Vagina (tissue), 2 donors: Measurements from ENCODE around the gene MIS18A. TPM values are rescaled to one million over a fixed set of nuclear protein-coding genes. Genes with fewer than 3 reads are reported as not detected.

Experiments used
- DNase-seq, 2 donors: peaks; one replicate each; pipeline ENCODE4 v3.0.0-alpha.2; 2017; ENCODE audit errors: extremely low spot score in 2 of 2
- H3K27ac ChIP-seq: fragments of 200-600 bp; sonication (generic); one replicate; pipeline ENCODE4 v1.5.1; 2019
- H3K27me3 ChIP-seq: fragments of 200-600 bp; sonication (generic); one replicate; pipeline ENCODE4 v1.5.1; 2019
- H3K36me3 ChIP-seq, 2 donors: fragments of 200-600 bp; sonication (generic); one replicate each; pipeline ENCODE4 v1.5.1; 2017 to 2019
- H3K4me1 ChIP-seq: fragments of 200-600 bp; sonication (generic); one replicate; pipeline ENCODE4 v1.5.1; 2019
- H3K4me3 ChIP-seq, 2 donors: fragments of 200-600 bp; sonication (generic); 1 replicate in 1 of 2; 2 replicates in 1 of 2; pipeline ENCODE4 v1.5.1; 2016 to 2019
- H3K9me3 ChIP-seq: fragments of 200-600 bp; sonication (generic); one replicate; pipeline ENCODE4 v1.5.1; 2019
- CTCF ChIP-seq, 3 experiments: fragments of 450-650 bp in 2 of 3; fragments of 200-600 bp in 1 of 3; sonication (generic) in 1 of 3; IDR thresholded peaks; one replicate each; pipeline ENCODE4 v1.5.1; 2017 to 2019; ENCODE audit warnings: antibody characterized with exemption in 3 of 3, mild to moderate bottlenecking in 2 of 3, moderate library complexity in 2 of 3
- POLR2A ChIP-seq, 2 donors: fragments of 450-650 bp; IDR thresholded peaks; one replicate each; pipeline ENCODE4 v1.6.1; 2017; ENCODE audit warnings: antibody characterized with exemption in 2 of 2, mild to moderate bottlenecking in 2 of 2, moderate library complexity in 2 of 2
- POLR2AphosphoS5 ChIP-seq, 2 donors: sonication (generic); formaldehyde crosslinking; IDR thresholded peaks; one replicate each; pipeline ENCODE4 v1.9.0; 2017; ENCODE audit warnings: antibody characterized with exemption in 2 of 2, mild to moderate bottlenecking in 2 of 2, low read depth in 1 of 2; ENCODE audit not compliant: insufficient read depth in 1 of 2
- intact Hi-C: fragments of 100-400 bp; cut with DNase I; formaldehyde crosslinking; loops from one replicate; pipeline ENCODE4 v1.15.1; 2023
- total RNA-seq: library from RNA; depleted of rRNA; stranded (reverse); fragments of >200 nt; gene quantifications from one replicate; pipeline ENCODE4 v1.2.3, GENCODE V29; 2016

Gene MIS18A
- total RNA-seq, 1 donor from 2014 or later = 3.4 TPM

GRCh38 chr21:32257962-32258785, 20.7 kb downstream of the MIS18A start:
- DNase-seq = no peak
- no peak overlapping the region for H3K27ac ChIP-seq

GRCh38 chr21:32256873-32257620, 21.8 kb downstream of the MIS18A start:
- Histone ChIP-seq H3K9me3 (no peaks in the 10 kb centered on the region), H3K4me1 (peaks cover 20% of the 10 kb centered on the region), H3K36me3 (no peaks in the 10 kb centered on the region), H3K4me3 (no peak overlapping the region), H3K27me3 (no peaks in the 10 kb centered on the region), H3K27ac (peak overlapping the region; percentile 18)
- intact Hi-C loops = loop anchor here (5.0 kb wide), 1 partner anchor 385 kb away; the partner anchor contains the start of gene HUNK
- no peak for TF ChIP-seq POLR2A (IDR thresholded peaks at IDR 0.05)
- TF ChIP-seq CTCF (IDR thresholded peaks at IDR 0.05) = no peak
- no peak for TF ChIP-seq POLR2AphosphoS5 (IDR thresholded peaks at IDR 0.05; ENCODE audit: insufficient read depth in 1 of 2, low read depth in 1 of 2)
- no peak for DNase-seq

More at GRCh38 chr21:32257962-32258785, 20.7 kb downstream of the MIS18A start:
- no peak overlapping the region for H3K4me3 ChIP-seq
- H3K27me3 ChIP-seq = no peaks in the 10 kb centered on the region
- intact Hi-C loops = loop anchor here (5.0 kb wide), 1 partner anchor 386 kb away; the partner anchor contains the start of gene HUNK
- no peaks in the 10 kb centered on the region for H3K36me3 ChIP-seq
- H3K4me1 ChIP-seq = peaks cover 20% of the 10 kb centered on the region
- H3K9me3 ChIP-seq = no peaks in the 10 kb centered on the region
- TF ChIP-seq CTCF (IDR thresholded peaks at IDR 0.05) (peak; percentile 59 to 83 (median 78)), POLR2AphosphoS5 (IDR thresholded peaks at IDR 0.05; ENCODE audit: insufficient read depth in 1 of 2, low read depth in 1 of 2) (no peak)

- Histone ChIP-seq H3K27me3 (no peaks in the 10 kb centered on the region), H3K36me3 (no peaks in the 10 kb centered on the region), H3K4me3 (no peak overlapping the region), H3K27ac (peak overlapping the region; percentile 18), H3K9me3 (no peaks in the 10 kb centered on the region), H3K4me1 (peaks cover 20% of the 10 kb centered on the region)
- no peak for TF ChIP-seq CTCF (IDR thresholded peaks at IDR 0.05)
- no peak for TF ChIP-seq POLR2AphosphoS5 (IDR thresholded peaks at IDR 0.05; ENCODE audit: insufficient read depth in 1 of 2, low read depth in 1 of 2)
- no peak for TF ChIP-seq POLR2A (IDR thresholded peaks at IDR 0.05)
- intact Hi-C loops = loop anchor here (5.0 kb wide), 1 partner anchor 384 kb away; the partner anchor contains the start of gene HUNK
- DNase-seq = no peak
These were observed 22.6 kb downstream of the MIS18A start for GRCh38 chr21:32256251-32256650.

- TF ChIP-seq POLR2AphosphoS5 (IDR thresholded peaks at IDR 0.05; ENCODE audit: insufficient read depth in 1 of 2, low read depth in 1 of 2) (no peak), POLR2A (IDR thresholded peaks at IDR 0.05) (no peak), CTCF (IDR thresholded peaks at IDR 0.05) (no peak)
- Histone ChIP-seq H3K27me3 (no peaks in the 10 kb centered on the region), H3K4me1 (peaks cover 20% of the 10 kb centered on the region), H3K27ac (no peak overlapping the region), H3K36me3 (no peaks in the 10 kb centered on the region), H3K4me3 (no peak overlapping the region), H3K9me3 (no peaks in the 10 kb centered on the region)
- intact Hi-C loops = no loop called here
- DNase-seq = no peak
These were observed 25.6 kb downstream of the MIS18A start for GRCh38 chr21:32253215-32253641.
